LHCN-M2 (cell line): Measurements from ENCODE around the gene NCAM1. TPM values are rescaled to one million over a fixed set of nuclear protein-coding genes. Genes with fewer than 3 reads are reported as not detected.
"Not testable (repeated sequence)": the region's sequence is repeated elsewhere in the genome, so short reads cannot be mapped to it uniquely, and the experiment has no call there.

Experiments
- DNase-seq: peaks from one replicate; pipeline ENCODE4 v3.0.0-alpha.2; 2012; ENCODE audit warnings: low read depth
- total RNA-seq: library from RNA; depleted of rRNA; stranded (reverse); fragments of >200 nt; gene quantifications from 2 replicates; pipeline ENCODE4 v1.2.3, GENCODE V29; 2014

The NCAM1 gene
- total RNA-seq, 1 experiment from 2014 or later, result 38.7 TPM

- DNase-seq, result no peak
Observed at GRCh38 chr11:113021111-113021510, 59.9 kb downstream of the NCAM1 start.

- peak; percentile 47 for DNase-seq
Observed at GRCh38 chr11:113022262-113022661, 61.0 kb downstream of the NCAM1 start.

DNA sequence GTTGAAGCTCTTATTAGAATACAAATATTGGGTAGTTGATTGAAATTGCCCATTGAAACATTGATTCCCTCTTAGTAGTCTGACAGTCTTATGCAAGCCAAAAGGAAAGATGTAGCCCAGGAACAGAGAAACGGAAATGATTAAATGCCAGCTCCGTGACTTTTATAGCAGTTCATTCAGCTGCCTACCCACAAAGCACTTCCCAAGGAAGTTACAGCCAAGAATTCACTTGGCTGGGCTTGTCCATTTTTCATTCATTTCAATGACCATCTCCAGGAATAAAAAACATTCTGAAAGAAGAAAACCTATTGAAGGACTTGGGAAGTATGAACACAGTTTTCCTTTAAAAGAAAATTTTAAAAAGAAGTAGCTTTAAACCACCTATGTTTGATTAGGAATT is 62.0 kb downstream of the NCAM1 start:
- DNase-seq, result peak; percentile 72

DNA sequence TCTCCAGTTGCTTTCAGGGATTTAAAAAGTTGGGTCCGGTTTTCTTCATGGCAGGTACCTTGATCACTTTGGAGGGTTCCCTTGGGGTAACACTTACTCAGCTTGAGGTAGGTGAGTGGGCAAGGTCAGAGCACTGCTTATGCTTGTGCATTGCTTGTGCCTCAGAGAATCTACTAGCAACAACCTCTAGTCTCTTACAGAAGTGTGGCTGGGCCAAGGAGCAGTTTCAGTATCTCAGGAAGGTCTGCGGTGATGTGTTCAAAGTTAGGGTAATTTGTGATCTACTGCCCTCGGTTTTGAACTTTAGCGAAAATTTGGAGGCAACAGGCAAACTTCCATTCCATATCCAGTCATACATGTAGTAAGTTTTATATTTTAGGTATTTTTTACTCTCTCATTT is 62.8 kb downstream of the NCAM1 start:
- no peak for DNase-seq

DNA sequence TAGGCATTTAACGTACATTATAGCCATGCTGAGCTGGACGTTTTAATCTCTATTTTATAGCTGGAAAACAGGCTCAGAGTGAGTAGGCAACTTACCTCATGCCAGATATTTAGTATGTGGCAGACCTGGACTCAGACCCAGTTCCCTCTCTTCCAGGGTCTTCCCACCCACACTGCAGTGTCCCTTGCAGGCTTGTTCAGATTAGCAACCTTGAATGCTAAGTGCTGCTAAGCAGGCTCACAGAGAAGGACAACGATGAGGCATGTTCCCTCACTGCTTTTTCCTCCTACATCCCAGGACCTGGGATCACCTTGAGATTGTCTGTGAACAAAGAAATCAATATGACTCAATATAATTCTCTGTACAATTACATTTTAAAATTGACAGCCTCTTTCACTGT is 65.6 kb downstream of the NCAM1 start:
- no peak for DNase-seq

- DNase-seq, result peak; percentile 78
Observed at GRCh38 chr11:113034576-113034975, 73.4 kb downstream of the NCAM1 start.

DNA sequence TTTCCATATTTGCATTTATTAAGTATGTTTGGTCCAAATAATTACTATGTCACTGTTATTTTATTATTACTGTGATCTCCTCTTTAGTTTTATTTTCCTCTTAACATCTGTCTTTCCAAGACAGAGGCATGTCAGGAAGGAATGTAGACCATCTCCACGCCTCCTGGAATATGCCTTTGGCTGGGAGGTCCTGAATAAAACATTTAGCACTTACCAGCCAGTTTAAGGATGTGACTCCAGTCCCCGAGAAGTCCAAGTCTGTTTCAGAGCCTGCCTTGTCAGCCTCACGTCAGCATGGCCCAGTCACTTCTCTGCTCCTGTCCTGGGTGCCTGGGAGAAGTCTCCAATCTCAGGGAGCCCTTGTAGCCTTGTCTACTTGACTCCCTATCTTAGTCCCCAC is 74.5 kb downstream of the NCAM1 start:
- no peak for DNase-seq

GRCh38 chr11:113043698-113044097 is 82.5 kb downstream of the NCAM1 start:
- DNase-seq, result no peak

- DNase-seq, result no peak
Observed at GRCh38 chr11:113045146-113045545, 83.9 kb downstream of the NCAM1 start.

DNA sequence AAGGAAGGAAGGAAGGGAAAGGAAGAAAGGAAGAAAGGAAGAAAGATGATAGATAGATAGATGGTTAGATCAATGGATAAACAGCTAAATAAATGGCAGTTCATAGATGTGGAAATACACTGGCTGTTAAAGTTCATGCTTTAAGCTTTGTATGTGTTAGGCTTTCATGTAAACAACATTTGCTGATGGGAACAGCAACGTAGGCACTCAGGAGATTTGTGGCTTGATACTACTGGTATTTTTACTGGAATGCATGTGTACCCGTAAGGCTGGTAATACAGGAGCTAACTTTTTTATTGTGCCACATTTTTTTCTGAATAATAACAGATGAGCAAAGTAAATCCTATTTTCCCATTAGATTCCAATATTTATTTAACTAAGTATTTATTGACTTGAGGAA is 85.6 kb downstream of the NCAM1 start:
- peak; percentile 28 for DNase-seq

- DNase-seq, result peak; percentile 63
Observed at GRCh38 chr11:113048820-113049768, 87.9 kb downstream of the NCAM1 start.

DNA sequence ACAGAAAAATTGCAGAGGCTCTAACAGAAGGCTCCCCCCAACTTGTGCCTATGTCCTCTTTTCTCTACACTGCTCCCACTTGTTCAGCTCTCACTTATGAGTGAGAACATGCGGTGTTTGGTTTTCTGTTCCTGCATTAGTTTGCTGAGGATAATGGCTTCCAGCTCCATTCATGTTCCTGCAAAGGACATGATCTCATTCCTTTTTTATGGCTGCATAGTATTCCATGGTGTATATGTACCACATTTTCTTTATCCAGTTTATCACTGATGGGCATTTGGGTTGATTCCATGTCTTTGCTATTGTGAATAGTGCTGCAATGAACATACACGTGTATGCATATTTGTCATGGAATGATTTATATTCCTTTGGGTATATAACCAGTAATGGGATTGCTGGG is 91.8 kb downstream of the NCAM1 start:
- not testable (repeated sequence) for DNase-seq

DNA sequence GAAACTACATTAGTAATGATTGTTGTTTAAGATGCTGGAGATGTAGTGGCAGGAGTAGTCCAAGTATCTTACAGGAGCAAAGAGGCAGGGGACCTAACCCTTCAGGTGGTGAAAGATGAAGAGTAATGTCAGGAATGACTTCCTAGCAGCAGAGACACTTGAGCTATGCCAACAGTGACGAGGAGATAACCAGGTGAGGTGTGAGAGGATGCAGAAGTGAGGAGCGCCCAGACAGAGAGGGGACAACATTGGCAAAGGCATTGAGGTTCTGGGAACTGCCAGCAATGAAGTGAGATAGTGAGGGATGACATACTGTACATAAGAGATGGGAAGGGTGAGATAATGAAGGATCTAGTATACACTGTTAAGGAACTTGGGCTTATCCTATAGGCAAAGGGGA is 95.8 kb downstream of the NCAM1 start:
- DNase-seq, result no peak

DNA sequence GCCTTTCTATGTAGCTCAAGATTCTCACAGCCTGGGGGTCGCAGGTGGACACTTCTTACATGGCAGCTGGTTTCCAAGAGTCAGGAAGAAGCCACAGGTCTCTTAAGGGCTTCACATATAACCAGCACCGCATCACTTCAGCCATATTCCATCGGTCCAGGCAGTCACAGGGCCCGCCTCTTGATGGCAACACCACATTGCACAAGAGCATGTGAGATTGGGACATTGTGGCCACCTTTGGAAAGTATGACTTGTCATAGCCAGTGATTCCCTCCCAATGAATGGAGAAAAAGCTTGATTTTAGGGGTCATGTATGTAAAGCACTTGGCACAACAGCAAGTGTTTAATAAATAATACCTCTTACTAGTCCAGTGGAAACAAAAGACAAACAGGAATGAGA is 98.3 kb downstream of the NCAM1 start:
- no peak for DNase-seq

- DNase-seq, result no peak
Observed at GRCh38 chr11:113065330-113065729, 104.1 kb downstream of the NCAM1 start.

DNA sequence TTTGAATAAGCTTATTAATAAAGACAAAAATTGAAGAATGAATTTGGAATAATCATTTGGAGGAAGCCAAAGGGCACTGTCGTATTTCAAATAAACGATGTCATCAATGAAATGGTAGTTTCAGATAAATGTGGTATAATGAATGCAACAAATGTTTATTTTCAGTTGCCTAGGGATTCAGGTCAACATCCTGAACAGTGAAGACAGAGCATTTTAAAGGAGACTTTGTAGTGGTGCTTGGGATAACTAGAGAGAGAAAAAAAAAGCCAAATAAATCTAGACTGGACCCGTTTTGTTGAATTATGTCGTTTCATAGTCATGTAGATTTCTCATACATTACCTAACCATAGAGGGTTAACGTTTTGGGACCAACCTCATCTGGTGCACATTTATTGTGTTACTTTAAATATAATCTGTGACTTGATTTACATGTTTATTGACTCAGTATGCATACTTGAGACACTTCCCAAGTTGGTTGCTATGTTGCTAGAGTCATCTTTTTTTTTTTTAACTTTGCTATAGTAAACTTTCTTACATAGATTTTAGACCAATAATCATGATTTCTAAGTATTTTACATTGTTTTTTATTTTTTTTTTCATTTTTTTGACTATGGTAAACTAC is 111.1 kb downstream of the NCAM1 start:
- no peak for DNase-seq

DNA sequence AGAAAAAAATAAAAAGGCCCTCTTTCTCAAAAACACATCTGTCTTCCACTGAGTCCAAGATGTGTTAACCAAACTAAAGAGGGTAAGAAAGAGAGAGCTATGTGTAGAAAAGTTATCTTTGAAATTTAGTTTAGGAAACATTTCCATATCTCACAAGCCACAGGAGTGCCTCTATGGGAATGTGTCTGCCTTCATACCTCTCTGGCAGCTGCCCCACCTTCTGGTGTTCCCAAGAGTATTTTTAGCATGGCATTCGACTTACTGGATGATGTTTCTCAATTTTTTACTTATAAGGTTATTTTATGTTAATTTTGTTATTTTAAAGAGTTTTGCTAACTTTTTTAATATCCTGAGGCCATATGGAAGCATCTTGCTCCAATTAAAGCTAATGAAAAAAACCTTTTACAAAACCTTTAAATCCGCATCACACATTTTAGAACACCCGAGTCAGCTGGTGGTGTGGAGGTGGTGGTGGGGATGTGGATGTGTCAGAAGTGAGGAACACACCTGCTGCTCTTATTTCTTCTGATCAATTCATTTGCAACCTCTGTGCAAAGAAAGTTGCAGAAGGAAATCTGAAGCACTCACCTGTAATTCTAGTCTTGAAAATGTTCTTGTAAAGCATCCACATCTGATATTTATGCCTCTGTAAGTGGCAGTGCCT is 112.2 kb downstream of the NCAM1 start:
- no peak for DNase-seq

DNA sequence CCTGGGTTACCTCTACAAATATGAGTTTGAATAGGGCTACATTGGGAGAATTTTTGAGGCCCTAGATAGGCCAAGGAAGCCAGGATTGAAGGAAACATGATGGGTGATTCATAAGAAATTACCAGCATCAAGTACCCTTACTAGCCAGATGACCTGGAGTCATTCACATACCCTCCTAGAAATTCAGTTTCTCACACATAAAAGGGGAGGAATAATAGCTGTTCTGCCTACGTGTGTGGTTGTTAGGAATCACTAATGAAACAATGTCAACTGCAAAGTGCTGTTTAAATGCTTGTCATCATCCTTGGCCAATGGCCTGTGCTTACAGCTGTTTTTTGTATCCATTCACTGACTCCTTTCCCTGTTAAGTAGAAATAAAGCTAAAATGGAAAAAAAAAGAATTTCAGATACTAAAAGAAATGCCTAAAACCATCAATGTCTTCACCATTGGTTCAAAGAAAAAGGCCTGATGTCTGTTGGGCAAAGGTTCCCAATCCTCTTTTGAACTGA is 114.4 kb downstream of the NCAM1 start:
- DNase-seq, result no peak

GRCh38 chr11:113077379-113077778 is 116.2 kb downstream of the NCAM1 start:
- DNase-seq, result no peak

DNA sequence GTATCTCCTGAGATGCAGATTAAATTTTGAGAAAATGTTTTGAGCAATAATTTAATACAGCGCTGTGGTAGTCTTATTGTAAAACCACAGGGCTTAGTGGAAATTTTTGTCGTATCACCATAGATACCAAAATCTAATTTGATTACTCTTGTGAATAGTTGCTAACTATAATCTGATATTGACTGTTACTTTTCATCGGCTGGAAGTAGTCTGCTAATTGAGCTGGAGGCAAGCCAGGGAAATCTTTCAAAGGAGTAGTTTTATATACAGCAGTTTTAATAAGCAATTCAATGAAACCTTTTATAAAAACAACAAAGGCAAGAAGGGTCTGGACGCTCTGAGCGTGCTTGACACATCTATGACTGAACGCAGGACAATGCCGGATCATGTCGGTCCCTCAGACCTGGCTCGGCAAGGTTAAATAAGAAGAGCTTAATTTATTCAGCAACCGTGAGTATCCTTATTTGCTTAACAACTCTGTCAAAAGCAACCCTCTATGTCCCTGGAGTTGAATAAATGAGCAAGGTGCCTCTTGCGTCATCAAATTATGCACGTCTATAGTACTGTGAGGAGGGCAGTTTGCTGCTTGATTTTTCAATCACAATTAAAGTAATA is 121.2 kb downstream of the NCAM1 start:
- DNase-seq, result no peak

- DNase-seq, result no peak
Observed at GRCh38 chr11:113083571-113083970, 122.4 kb downstream of the NCAM1 start.

GRCh38 chr11:113084297-113084696 is 123.1 kb downstream of the NCAM1 start:
- no peak for DNase-seq
